Heart left ventricle (tissue), 13 donors: ENCODE data around the gene WBP1.

Experiments used
- POLR2A ChIP-seq, 2 donors: fragments of 450-650 bp; IDR thresholded peaks; one replicate each; pipeline ENCODE4 v1.6.1; 2017; ENCODE audit warnings: antibody characterized with exemption in 2 of 2, mild to moderate bottlenecking in 2 of 2, moderate library complexity in 2 of 2
- TF ChIP-seq, protein P1 (sequence below), 12 donors: fragments of 200-600 bp; sonication (generic) in 4 of 12; IDR thresholded peaks; one replicate each; pipeline versions ENCODE4 v1.5.0 to v1.8.0; 2018 to 2022; ENCODE audit warnings: antibody characterized with exemption in 12 of 12, mild to moderate bottlenecking in 5 of 12
- donor health status: ischemic (EF 13 %, LVEDD 7.1; RV severe dilation, severe dysfunction).
- donor health status: DM: no; HTN: yes; CAD: no.
- donor health status: DM: no; HTN: no; CAD: no.
- donor health status: ischemic (EF 25% LVEDD 6.9; RV normal size, moderate dysfunction).
- donor health status: ischemic (EF 25% LVEDD 5.7; RV mildly dilated, moderate dysfunction).
- donor health status: ischemic (EF 35%, LVEDD 5.7; RV mildly dilated, moderate dysfunction).
- donor health status: nonischemic (EF 11% LVEDD 7.7; RV severe dilation, severe dysfunction).
- donor health status: DM: yes; HTN: yes; CAD: no.
- donor health status: PGD.
- donor health status: ischemic (EF 29% LVEDD 5.4; RV normal size, mild dysfunction).
- donor health status: nonischemic (EF 23%, LVEDD 6.1; RV moderate dilation, normal function).

DNA sequence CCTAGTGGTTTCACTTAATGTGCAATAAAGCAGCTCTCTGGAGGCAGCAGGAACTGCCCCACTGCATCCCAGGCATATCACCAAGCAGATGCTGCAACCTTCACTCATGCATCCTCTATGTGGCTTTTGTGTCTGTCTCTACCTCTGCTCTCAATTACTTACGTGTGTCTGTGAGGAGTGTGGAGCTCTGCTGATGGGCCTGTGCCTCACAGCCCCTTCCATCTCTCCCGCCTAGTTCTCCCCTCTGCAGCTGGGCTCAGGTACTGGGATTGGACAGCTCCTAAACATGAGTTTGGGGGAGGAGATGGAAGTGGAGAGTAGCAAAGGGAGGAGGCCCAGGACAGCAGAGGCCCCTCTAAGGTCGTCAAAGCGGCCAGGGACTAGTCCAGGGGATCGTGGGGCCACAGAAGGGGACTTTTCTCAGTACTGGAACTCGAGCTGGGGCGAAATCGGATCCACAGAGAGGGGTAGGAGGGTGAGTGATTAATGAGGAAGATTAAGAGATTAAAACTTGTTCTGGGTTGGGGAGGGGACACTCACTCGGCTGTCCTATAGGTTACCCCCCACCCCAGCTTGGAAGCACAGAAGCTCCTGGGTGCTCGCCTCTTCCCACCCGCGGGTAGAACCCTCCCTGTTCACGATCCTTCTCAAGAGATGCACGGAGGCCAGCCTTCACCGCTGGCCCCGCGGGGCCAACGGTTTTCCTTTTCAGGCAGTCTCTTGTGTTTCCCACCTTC is 43.3 kb downstream of the WBP1 start:
- TF ChIP-seq, protein P1, sequence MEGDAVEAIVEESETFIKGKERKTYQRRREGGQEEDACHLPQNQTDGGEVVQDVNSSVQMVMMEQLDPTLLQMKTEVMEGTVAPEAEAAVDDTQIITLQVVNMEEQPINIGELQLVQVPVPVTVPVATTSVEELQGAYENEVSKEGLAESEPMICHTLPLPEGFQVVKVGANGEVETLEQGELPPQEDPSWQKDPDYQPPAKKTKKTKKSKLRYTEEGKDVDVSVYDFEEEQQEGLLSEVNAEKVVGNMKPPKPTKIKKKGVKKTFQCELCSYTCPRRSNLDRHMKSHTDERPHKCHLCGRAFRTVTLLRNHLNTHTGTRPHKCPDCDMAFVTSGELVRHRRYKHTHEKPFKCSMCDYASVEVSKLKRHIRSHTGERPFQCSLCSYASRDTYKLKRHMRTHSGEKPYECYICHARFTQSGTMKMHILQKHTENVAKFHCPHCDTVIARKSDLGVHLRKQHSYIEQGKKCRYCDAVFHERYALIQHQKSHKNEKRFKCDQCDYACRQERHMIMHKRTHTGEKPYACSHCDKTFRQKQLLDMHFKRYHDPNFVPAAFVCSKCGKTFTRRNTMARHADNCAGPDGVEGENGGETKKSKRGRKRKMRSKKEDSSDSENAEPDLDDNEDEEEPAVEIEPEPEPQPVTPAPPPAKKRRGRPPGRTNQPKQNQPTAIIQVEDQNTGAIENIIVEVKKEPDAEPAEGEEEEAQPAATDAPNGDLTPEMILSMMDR (IDR thresholded peaks at IDR 0.05), result no peak
- no peak for TF ChIP-seq POLR2A (IDR thresholded peaks at IDR 0.05)
